GM21717 (cell line): ENCODE data around the gene CHMP1B.
"Not testable (repeated sequence)": the region's sequence is repeated elsewhere in the genome, so short reads cannot be mapped to it uniquely, and the experiment has no call there.

ENCODE experiments used
- ATAC-seq: cut with Tn5 transposase; IDR thresholded peaks from one replicate; pipeline ENCODE4 v1.9.1; 2021; ENCODE audit warnings: mild to moderate bottlenecking, moderate library complexity; ENCODE audit not compliant: unreplicated experiment

Gene CHMP1B

GRCh38 chr18:11866329-11866728, 15.1 kb downstream of the CHMP1B start:
- no peak for ATAC-seq

DNA sequence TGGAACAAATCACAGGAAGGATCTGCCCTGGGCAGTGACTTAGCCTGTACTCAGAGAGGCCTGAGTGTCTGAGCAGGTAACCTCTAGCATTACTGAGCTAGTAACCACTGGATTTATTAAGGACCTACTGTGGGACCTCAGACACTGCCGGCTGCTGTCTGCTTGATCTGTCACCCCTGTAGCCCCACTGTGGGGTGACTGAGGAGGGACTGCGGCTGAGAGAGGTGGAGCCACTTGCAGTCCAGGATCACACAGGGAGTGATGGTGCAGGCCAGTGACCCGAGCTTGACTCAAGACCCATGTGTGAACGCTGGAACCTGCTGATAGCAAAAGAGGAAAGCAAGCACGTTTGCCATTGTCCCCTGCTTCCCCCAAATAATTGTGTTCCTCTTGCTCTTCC, 15.6 kb downstream of the CHMP1B start:
- ATAC-seq, result no peak

GRCh38 chr18:11868230-11868629, 17.0 kb downstream of the CHMP1B start:
- ATAC-seq, result no peak

DNA sequence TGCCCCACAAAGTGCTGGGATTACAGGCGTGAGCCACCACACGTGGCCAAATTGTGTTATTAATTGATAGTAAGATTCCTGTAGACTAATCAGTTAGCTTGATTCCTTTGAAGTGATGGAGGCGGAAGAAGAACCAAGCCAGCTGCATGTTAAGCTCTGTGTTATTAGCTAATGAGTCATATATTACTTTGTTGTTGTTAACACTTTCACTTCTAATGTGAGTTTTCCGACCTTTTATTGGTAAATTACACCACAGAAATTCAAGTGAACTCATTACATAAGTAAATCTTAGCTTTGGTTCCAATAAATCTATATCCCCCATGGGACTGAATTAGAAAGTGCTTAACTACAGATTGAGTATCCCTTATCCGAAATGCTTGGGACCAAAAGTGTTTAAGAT, 20.3 kb downstream of the CHMP1B start:
- ATAC-seq, result no peak

DNA sequence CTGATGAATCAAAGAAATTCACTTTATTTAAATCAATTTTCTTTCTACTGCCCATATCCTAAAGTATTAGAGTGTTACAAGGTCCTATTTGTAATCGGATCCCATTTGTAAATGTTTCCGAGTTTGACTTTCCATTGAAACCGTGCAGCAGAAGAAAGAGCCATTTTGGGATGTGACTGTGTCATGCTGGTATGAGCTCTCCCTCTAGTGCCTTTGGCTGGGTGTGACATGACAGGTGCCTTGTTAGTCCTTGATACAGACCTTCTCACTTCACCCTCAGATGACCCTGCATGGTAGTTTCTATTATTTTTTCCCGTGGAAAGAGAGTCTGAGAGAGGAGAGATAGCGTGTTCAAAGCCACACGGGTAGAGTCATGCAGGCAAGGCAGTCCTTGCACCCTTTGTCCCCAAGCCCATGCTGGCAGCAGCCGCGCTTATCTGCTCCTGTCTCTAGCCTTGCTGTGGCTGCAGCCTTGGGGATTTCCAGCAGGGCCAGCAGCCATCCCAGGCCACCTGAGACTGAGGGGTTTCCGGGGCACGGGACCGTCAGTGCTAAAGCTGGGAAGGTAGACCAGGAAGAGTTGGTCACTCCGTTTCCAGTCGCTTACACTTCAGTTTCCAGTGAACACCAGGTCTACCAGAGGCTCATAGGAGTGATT, 21.4 kb downstream of the CHMP1B start:
- no peak for ATAC-seq

DNA sequence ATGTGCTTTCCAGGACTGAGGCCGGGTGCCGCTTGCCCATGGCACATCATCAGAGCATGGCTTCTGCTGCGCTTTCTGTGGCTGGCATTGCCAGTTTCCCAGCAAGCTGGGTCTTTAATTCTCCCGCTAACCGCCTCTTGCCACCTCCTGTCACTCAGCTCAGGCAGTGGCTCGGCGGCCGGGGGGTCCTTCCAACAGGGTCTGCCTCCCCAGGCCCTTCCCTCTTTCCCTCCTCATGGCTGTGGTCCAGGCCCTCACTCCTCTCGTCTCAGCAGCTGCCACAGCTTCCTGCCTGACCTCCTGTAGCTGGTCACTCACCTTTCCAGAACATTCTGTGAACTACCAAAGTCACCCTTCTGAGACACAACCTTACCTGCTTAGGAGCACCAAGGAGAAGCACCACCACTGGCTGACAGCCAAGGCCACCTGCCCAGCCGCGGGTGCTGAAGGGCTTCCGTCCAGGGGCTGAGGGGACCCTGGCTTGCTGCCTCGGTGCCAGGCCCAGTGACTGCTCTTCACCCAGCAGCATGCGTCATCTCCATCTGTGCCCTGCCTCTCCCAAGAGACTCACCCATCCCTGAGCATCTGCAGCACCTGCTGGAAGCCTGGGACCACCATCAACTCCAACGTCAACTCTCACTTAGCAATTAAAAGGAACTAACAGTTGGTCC, 22.6 kb downstream of the CHMP1B start:
- ATAC-seq, result no peak

GRCh38 chr18:11874676-11875075, 23.5 kb downstream of the CHMP1B start:
- ATAC-seq, result no peak

DNA sequence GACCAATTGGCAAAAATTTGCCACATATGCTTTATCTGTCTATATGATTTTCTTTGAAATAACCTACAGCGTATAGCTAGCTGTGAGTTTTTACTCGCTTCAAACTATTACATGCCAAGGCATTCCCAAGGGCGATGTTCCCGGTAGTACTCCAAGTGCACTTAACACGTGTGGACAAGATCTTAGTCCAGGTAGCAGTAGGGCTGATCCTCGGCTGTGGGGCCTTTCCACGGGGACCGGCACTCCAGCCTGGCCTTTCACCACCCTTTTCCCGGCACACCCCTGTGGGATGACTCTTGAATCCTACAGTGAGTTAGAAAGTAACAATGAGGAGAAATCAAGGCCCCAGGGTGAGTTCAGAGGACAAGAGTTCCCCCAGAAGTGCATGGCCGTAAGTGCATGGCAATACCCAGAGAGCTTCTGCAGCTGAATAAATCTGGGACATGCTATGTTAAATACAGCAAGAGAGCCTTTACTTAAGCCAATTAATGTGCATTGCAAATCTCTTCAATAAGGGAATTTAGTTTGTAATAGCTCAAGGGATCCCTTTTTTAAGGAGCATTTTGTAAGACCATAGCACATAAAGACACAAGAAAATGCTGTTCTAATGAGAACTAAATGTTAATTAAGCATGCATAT, 26.4 kb downstream of the CHMP1B start:
- ATAC-seq, result no peak

- ATAC-seq, result no peak
These were observed 29.5 kb downstream of the CHMP1B start for GRCh38 chr18:11880586-11881304.

DNA sequence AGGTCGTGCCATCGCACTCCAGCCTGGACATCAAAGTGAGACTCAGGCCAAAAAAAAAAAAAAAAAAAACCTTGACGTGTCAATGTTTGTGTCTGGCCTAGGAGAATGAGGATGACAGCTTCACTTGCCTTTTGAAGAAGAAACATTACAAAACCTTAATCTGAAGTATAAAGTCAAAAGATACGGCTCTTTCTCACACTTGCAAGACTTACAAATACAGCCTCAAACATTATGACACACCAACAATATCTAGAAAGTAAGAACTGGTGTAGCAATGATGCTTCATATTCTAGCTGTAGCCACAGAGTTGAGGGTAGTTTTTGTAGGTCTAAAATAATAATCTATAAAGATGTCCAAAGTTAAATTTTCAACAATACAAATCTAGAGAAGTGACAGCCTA, 31.4 kb downstream of the CHMP1B start:
- no peak for ATAC-seq

DNA sequence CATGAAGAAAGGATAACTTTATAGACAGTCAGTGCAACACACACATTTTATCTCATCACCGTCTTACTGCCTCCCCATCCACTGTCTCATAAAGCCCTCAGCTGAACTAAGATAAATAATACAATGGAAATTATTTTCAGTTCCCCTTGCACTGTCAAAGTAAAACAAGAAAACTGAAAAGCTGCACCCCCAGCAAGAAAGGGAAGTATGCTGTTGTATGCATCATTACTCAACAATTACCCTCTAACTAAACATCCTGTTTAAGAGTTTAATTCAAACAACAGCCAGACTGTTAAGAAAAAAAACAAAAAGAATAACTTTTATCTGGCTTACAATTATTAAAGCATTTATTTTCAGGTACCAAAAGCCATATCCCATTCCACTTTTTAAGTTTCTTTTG, 31.9 kb downstream of the CHMP1B start:
- ATAC-seq, result peak; percentile 59

- ATAC-seq, result no peak
These were observed 33.3 kb downstream of the CHMP1B start for GRCh38 chr18:11884396-11885030.

GRCh38 chr18:11885278-11885947, 34.2 kb downstream of the CHMP1B start:
- no peak for ATAC-seq

GRCh38 chr18:11886577-11887110, 35.4 kb downstream of the CHMP1B start:
- ATAC-seq, result no peak

- ATAC-seq, result no peak
These were observed 36.3 kb downstream of the CHMP1B start for GRCh38 chr18:11887328-11888128.

- no peak for ATAC-seq
These were observed 37.5 kb downstream of the CHMP1B start for GRCh38 chr18:11888726-11889125.

- ATAC-seq, result no peak
These were observed 38.1 kb downstream of the CHMP1B start for GRCh38 chr18:11889284-11889683.

DNA sequence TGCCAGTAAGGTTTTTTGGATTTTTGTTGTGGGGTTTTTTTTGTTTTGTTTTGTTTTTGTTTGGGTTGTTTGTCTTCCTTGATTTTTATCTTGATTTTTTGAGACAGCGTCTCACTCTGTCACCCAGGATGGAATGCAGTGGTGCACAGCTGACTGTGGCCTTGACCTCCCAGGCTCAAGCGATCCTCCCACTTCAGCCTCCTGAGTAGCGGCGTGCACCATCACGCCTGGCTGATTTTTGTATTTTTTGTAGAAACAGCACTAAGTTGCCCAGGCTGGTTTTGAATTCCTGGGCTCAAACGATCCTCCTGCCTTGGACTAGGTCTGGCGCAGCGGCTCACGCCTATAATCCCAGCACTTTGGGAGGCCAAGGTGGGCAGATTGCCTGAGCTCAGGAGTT, 40.5 kb downstream of the CHMP1B start:
- no peak for ATAC-seq

GRCh38 chr18:11892438-11892837, 41.2 kb downstream of the CHMP1B start:
- not testable (repeated sequence) for ATAC-seq

DNA sequence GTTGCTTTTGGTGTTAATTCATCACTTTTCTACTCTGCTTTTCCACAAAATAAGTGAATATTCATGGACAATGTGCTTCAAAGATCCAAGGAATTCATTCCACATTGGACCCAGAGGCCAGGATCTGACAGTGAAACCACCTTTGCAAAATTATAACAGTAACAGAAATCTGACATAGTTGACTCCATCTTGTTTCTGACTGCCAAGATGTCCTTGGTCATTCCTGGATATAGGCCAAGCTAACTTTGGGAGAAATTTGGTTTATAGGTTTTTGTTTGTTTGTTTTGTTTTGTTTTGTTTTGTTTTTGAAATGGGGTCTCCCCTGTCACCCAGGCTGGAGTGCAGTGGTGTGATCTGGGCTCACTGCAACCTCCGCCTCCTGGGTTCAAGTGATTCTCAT, 46.6 kb downstream of the CHMP1B start:
- no peak for ATAC-seq
